T-helper 2 cell treated with Interferon-gamma antibody and Interleukin-4, amounts not matched to agents 5 μg/mL and 100 μg/mL, for 36 hours (primary cell): Measurements from ENCODE around the gene ADAMTS4.

Source experiments
- DNase-seq: peaks from one replicate; pipeline ENCODE4 v3.0.0; 2021; ENCODE audit warnings: low spot score
- H3K27ac Mint-ChIP-seq: one replicate; pipeline ENCODE4 v1.8.0; 2021; ENCODE audit warnings: mild to moderate bottlenecking, mixed read lengths
- H3K27me3 Mint-ChIP-seq: one replicate; pipeline ENCODE4 v1.8.0; 2021; ENCODE audit warnings: low read depth, mixed read lengths
- H3K36me3 Mint-ChIP-seq: one replicate; pipeline ENCODE4 v1.8.0; 2021; ENCODE audit warnings: low read depth, mixed read lengths
- H3K4me1 Mint-ChIP-seq: one replicate; pipeline ENCODE4 v1.8.0; 2021; ENCODE audit warnings: low read depth, mixed read lengths
- H3K4me3 Mint-ChIP-seq: one replicate; pipeline ENCODE4 v1.8.0; 2022; ENCODE audit warnings: mild to moderate bottlenecking, moderate library complexity, mixed read lengths
- H3K9me3 Mint-ChIP-seq: one replicate; pipeline ENCODE4 v1.8.0; 2021; ENCODE audit warnings: mixed read lengths

Gene ADAMTS4

DNA sequence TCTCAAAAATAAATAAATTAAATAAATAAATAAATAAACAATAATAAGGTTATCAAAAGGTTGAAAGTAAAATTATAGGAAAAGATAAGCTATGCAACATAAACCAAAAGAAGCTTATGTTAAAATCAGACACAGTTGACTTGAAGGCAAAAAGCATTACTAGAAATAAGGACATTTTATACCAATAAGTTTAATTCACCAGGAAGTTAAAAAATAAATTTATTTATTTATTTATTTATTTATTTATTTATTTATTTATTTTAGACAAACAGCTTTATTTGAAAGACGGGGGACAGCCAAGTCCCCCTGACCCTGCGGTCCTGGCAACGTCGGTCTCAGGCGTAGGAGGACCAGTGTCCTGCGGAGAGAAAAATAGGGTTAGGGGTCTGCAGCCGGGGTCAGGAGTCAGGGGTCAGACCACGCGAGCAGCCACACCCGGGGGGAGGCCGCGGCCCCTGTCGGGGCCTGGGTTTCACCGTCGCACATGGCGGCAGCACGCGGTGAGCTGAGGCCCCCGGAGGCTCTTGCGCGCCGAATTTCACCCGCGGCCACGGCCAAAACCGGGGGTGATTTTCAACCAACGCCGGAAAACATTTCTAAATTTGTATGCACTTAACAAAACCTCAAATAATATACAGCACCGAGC, 58.0 kb downstream of the ADAMTS4 start:
- DNase-seq: no peak
- Mint-ChIP-seq H3K4me1 (no peaks in the 10 kb centered on the region), H3K9me3 (no peaks in the 10 kb centered on the region), H3K36me3 (no peaks in the 10 kb centered on the region), H3K27ac (no peak overlapping the region), H3K27me3 (no peaks in the 10 kb centered on the region), H3K4me3 (no peak overlapping the region)

GRCh38 chr1:161139766-161140165, 59.1 kb downstream of the ADAMTS4 start:
- Mint-ChIP-seq H3K4me1 (peaks cover 2% of the 10 kb centered on the region), H3K27me3 (no peaks in the 10 kb centered on the region), H3K27ac (no peak overlapping the region), H3K9me3 (no peaks in the 10 kb centered on the region), H3K4me3 (no peak overlapping the region), H3K36me3 (no peaks in the 10 kb centered on the region)
- no peak for DNase-seq

- no peak for DNase-seq
- Mint-ChIP-seq H3K9me3 (no peaks in the 10 kb centered on the region), H3K36me3 (no peaks in the 10 kb centered on the region), H3K27me3 (no peaks in the 10 kb centered on the region), H3K4me3 (no peak overlapping the region), H3K27ac (no peak overlapping the region), H3K4me1 (peaks cover 2% of the 10 kb centered on the region)
These were observed 60.4 kb downstream of the ADAMTS4 start for GRCh38 chr1:161138431-161138830.

- Mint-ChIP-seq H3K27me3 (no peaks in the 10 kb centered on the region), H3K4me1 (peaks cover 2% of the 10 kb centered on the region), H3K4me3 (no peak overlapping the region), H3K27ac (no peak overlapping the region), H3K9me3 (no peaks in the 10 kb centered on the region), H3K36me3 (no peaks in the 10 kb centered on the region)
- no peak for DNase-seq
These were observed 61.0 kb downstream of the ADAMTS4 start for GRCh38 chr1:161137881-161138280.
